ENCODE measurements around the gene PGRMC2. TPM values are rescaled to one million over a fixed set of nuclear protein-coding genes. Genes with fewer than 3 reads are reported as not detected.
A peak's percentile ranks its signal among the peaks of the same experiment; 100 is the strongest.

Gene PGRMC2
- total and polyA plus RNA-seq, 4 experiments from 2014 or later, result 16.5 to 49.6 (median 32.0) TPM

DNA sequence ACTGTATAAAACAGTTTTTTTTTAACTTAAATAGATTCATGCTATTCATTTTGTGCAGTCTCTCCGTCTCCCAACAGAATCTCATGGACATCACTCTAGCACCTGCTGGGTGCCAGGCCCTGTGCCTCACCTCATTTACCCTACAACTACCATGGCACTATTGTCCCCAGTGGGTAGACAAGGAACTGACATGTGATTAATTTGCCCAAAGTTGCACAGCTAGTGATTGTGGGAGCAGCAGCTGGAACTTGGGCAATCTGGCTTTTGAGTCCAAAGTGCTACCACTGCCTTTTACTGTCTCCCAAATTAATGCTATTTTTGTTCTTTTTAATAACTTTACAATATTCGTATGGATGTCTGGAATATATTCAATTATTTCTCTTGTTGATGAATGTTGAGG lies 11.2 kb upstream of the PGRMC2 start:
- peak in 1 of 5 donors; percentile 12 for DNase-seq
- ChIA-PET CTCF (ENCODE audit: partially characterized antibody) (no interaction called here), POLR2A (ENCODE audit: partially characterized antibody) (no interaction called here)
- no peaks in the 10 kb centered on the region for H3K27me3 ChIP-seq (ENCODE audit: insufficient read depth, low read length)
- no peak overlapping the region for H3K4me3 ChIP-seq (ENCODE audit: low read length in 2 of 2)
- H3K4me1 ChIP-seq (ENCODE audit: insufficient read depth, low read length), result no peaks in the 10 kb centered on the region
- no peaks in the 10 kb centered on the region for H3K36me3 ChIP-seq (ENCODE audit: insufficient read depth, low read length)
- no peak overlapping the region for H3K4me3 Mint-ChIP-seq
- H3K27me3 Mint-ChIP-seq, result no peaks in the 10 kb centered on the region
- no peaks in the 10 kb centered on the region for H3K9me3 Mint-ChIP-seq
- no peak overlapping the region for H3K27ac ChIP-seq (ENCODE audit: low read depth, low read length)
- no peak overlapping the region for H3K27ac Mint-ChIP-seq
- H3K4me1 Mint-ChIP-seq, result peaks cover 0 to 2% (median under 1%) of the 10 kb centered on the region in 4 donors
- intact Hi-C loops (cut with micrococcal nuclease), result no loop called here
- H3K9me3 ChIP-seq (ENCODE audit: control insufficient read depth in 1 of 2, low read length in 2 of 2), result no peaks in the 10 kb centered on the region
- peaks cover 10 to 40% of the 10 kb centered on the region in 2 donors for H3K36me3 Mint-ChIP-seq

- Histone ChIP-seq H3K4me3 (ENCODE audit: low read length in 2 of 2) (no peak overlapping the region), H3K27me3 (ENCODE audit: insufficient read depth, low read length) (no peaks in the 10 kb centered on the region), H3K36me3 (ENCODE audit: insufficient read depth, low read length) (no peaks in the 10 kb centered on the region), H3K9me3 (ENCODE audit: control insufficient read depth in 1 of 2, low read length in 2 of 2) (no peaks in the 10 kb centered on the region), H3K27ac (ENCODE audit: low read depth, low read length) (no peak overlapping the region), H3K4me1 (ENCODE audit: insufficient read depth, low read length) (no peaks in the 10 kb centered on the region)
- intact Hi-C loops (cut with micrococcal nuclease), result no loop called here
- Mint-ChIP-seq H3K27me3 (no peaks in the 10 kb centered on the region), H3K4me1 (peaks cover 0 to 2% (median under 1%) of the 10 kb centered on the region in 4 donors), H3K4me3 (no peak overlapping the region), H3K27ac (peak overlapping the region in 1 of 7 donors; percentile 77), H3K36me3 (peaks cover 10 to 40% of the 10 kb centered on the region in 2 donors), H3K9me3 (no peaks in the 10 kb centered on the region)
- POLR2A ChIA-PET (ENCODE audit: partially characterized antibody), result interaction anchor here (1.6 kb wide), 1 partner anchor 10 kb away, joined by 4 read pairs; no protein-coding TSS in a partner anchor
- DNase-seq, result no peak
- CTCF ChIA-PET (ENCODE audit: partially characterized antibody), result no interaction called here
Observed at GRCh38 chr4:128298146-128298758, 10.6 kb upstream of the PGRMC2 start.

GRCh38 chr4:128295255-128295654 lies 7.6 kb upstream of the PGRMC2 start:
- Mint-ChIP-seq H3K27ac (no peak overlapping the region), H3K36me3 (peaks cover 10 to 29% of the 10 kb centered on the region in 2 donors), H3K4me3 (no peak overlapping the region), H3K27me3 (no peaks in the 10 kb centered on the region), H3K9me3 (no peaks in the 10 kb centered on the region), H3K4me1 (peaks cover 0 to 8% (median 2%) of the 10 kb centered on the region in 4 donors)
- CTCF ChIA-PET (ENCODE audit: partially characterized antibody), result no interaction called here
- H3K4me1 ChIP-seq (ENCODE audit: insufficient read depth, low read length), result no peaks in the 10 kb centered on the region
- no peak overlapping the region for H3K4me3 ChIP-seq (ENCODE audit: low read length in 2 of 2)
- H3K9me3 ChIP-seq (ENCODE audit: control insufficient read depth in 1 of 2, low read length in 2 of 2), result no peaks in the 10 kb centered on the region
- POLR2A ChIA-PET (ENCODE audit: partially characterized antibody), result no interaction called here
- no peaks in the 10 kb centered on the region for H3K27me3 ChIP-seq (ENCODE audit: insufficient read depth, low read length)
- no peak for DNase-seq
- intact Hi-C loops (cut with micrococcal nuclease), result no loop called here
- no peaks in the 10 kb centered on the region for H3K36me3 ChIP-seq (ENCODE audit: insufficient read depth, low read length)
- no peak overlapping the region for H3K27ac ChIP-seq (ENCODE audit: low read depth, low read length)

- H3K36me3 Mint-ChIP-seq, result peaks cover 8 to 25% of the 10 kb centered on the region in 2 donors
- H3K4me3 Mint-ChIP-seq, result no peak overlapping the region
- ChIA-PET POLR2A (ENCODE audit: partially characterized antibody) (interaction anchor here (1.1 kb wide), 1 partner anchor 12 kb away, joined by 4 read pairs; no protein-coding TSS in a partner anchor), CTCF (ENCODE audit: partially characterized antibody) (no interaction called here)
- H3K4me1 Mint-ChIP-seq, result peaks cover 0 to 8% (median 2%) of the 10 kb centered on the region in 4 donors
- no peak for DNase-seq
- intact Hi-C loops (cut with micrococcal nuclease), result no loop called here
- Histone ChIP-seq H3K4me1 (ENCODE audit: insufficient read depth, low read length) (peaks cover 4% of the 10 kb centered on the region), H3K4me3 (ENCODE audit: low read length in 2 of 2) (no peak overlapping the region), H3K27me3 (ENCODE audit: insufficient read depth, low read length) (no peaks in the 10 kb centered on the region), H3K27ac (ENCODE audit: low read depth, low read length) (no peak overlapping the region), H3K9me3 (ENCODE audit: control insufficient read depth in 1 of 2, low read length in 2 of 2) (no peaks in the 10 kb centered on the region), H3K36me3 (ENCODE audit: insufficient read depth, low read length) (no peaks in the 10 kb centered on the region)
- no peaks in the 10 kb centered on the region for H3K9me3 Mint-ChIP-seq
- H3K27me3 Mint-ChIP-seq, result no peaks in the 10 kb centered on the region
- no peak overlapping the region for H3K27ac Mint-ChIP-seq
Observed at GRCh38 chr4:128294464-128294863, 6.9 kb upstream of the PGRMC2 start.

DNA sequence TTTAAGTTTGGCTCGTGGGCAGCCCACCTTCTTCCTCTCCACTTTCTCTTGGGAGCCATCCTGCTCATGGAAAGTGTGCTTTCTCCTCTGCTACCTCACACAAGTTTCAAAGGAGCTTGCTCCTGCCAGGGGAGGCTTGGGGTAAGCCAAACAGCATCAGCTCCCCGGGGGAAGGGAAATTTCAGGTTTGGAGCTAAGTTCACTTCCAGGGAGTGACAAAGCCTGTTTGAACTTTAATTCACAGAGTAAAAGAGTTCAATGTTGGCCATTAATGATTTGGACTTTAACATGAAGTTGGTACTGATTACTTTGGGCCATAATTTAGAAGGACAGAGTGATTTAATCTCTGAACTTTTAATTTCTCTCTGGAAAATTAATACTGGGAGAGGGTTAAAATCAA lies 4.7 kb upstream of the PGRMC2 start:
- intact Hi-C loops (cut with micrococcal nuclease), result no loop called here
- no peak for DNase-seq
- H3K27ac Mint-ChIP-seq, result no peak overlapping the region
- CTCF ChIA-PET (ENCODE audit: partially characterized antibody), result no interaction called here
- no peak overlapping the region for H3K4me3 Mint-ChIP-seq
- H3K36me3 ChIP-seq (ENCODE audit: insufficient read depth, low read length), result no peaks in the 10 kb centered on the region
- peaks cover 5 to 13% of the 10 kb centered on the region in 2 donors for H3K36me3 Mint-ChIP-seq
- H3K4me1 ChIP-seq (ENCODE audit: insufficient read depth, low read length), result peaks cover 14% of the 10 kb centered on the region
- H3K9me3 Mint-ChIP-seq, result no peaks in the 10 kb centered on the region
- POLR2A ChIA-PET (ENCODE audit: partially characterized antibody), result no interaction called here
- H3K27me3 Mint-ChIP-seq, result no peaks in the 10 kb centered on the region
- no peak overlapping the region for H3K27ac ChIP-seq (ENCODE audit: low read depth, low read length)
- H3K9me3 ChIP-seq (ENCODE audit: control insufficient read depth in 1 of 2, low read length in 2 of 2), result no peaks in the 10 kb centered on the region
- peaks cover 6 to 15% (median 7%) of the 10 kb centered on the region in 4 donors for H3K4me1 Mint-ChIP-seq
- H3K27me3 ChIP-seq (ENCODE audit: insufficient read depth, low read length), result no peaks in the 10 kb centered on the region
- no peak overlapping the region for H3K4me3 ChIP-seq (ENCODE audit: low read length in 2 of 2)

DNA sequence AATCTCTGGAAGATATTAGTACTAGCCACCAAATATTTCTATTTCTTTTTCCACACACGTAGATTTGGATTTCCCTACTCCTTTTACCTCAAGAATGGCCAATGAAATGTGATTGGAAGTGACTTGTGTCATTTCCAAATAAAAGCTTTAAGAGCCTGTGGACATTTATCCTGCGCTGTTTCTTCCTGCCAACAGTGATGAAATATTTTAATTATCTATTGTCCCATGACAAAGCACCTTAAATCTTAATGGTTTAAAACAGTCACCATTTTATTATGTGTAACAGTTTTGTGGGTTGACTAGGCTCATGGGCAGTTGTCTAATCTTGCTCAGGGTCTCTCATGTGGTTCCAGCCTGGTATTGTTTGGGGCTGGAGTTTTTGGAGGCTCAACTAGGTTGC lies 3.5 kb upstream of the PGRMC2 start:
- H3K4me3 ChIP-seq (ENCODE audit: low read length in 2 of 2), result no peak overlapping the region
- POLR2A ChIA-PET (ENCODE audit: partially characterized antibody), result no interaction called here
- no peaks in the 10 kb centered on the region for H3K9me3 ChIP-seq (ENCODE audit: control insufficient read depth in 1 of 2, low read length in 2 of 2)
- Mint-ChIP-seq H3K9me3 (no peaks in the 10 kb centered on the region), H3K27me3 (no peaks in the 10 kb centered on the region), H3K4me1 (peaks cover 13 to 22% (median 14%) of the 10 kb centered on the region in 4 donors), H3K4me3 (no peak overlapping the region), H3K36me3 (peaks cover 9 to 10% of the 10 kb centered on the region in 2 donors), H3K27ac (peak overlapping the region in 6 of 7 donors; percentile 11 to 85 (median 48))
- H3K4me1 ChIP-seq (ENCODE audit: insufficient read depth, low read length), result peaks cover 23% of the 10 kb centered on the region
- intact Hi-C loops (cut with micrococcal nuclease), result no loop called here
- DNase-seq, result no peak
- CTCF ChIA-PET (ENCODE audit: partially characterized antibody), result no interaction called here
- H3K27me3 ChIP-seq (ENCODE audit: insufficient read depth, low read length), result no peaks in the 10 kb centered on the region
- no peaks in the 10 kb centered on the region for H3K36me3 ChIP-seq (ENCODE audit: insufficient read depth, low read length)
- H3K27ac ChIP-seq (ENCODE audit: low read depth, low read length), result no peak overlapping the region

DNA sequence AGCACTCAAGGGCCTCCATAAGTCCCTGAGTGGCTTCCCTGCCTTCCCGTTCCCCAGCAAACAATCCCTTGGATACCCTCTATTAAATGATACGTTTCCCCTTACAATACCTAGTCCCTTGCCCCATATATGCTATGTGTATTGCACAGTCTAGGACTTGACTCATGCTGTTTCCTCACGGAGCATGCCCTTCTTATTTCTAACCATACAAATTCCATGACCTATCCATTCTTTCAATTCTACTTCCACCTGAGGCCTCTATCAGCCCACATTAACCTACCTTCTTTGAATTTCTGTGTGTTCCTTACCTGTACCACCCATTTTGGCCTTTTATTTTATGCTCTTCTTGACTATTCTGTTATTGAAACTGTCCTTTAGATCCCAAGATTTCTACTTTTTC lies 2.9 kb upstream of the PGRMC2 start:
- peak overlapping the region in 5 of 7 donors; percentile 34 to 85 (median 61) for H3K27ac Mint-ChIP-seq
- Histone ChIP-seq H3K9me3 (ENCODE audit: control insufficient read depth in 1 of 2, low read length in 2 of 2) (no peaks in the 10 kb centered on the region), H3K36me3 (ENCODE audit: insufficient read depth, low read length) (no peaks in the 10 kb centered on the region), H3K27ac (ENCODE audit: low read depth, low read length) (no peak overlapping the region), H3K4me1 (ENCODE audit: insufficient read depth, low read length) (peaks cover 28% of the 10 kb centered on the region), H3K4me3 (ENCODE audit: low read length in 2 of 2) (no peak overlapping the region), H3K27me3 (ENCODE audit: insufficient read depth, low read length) (no peaks in the 10 kb centered on the region)
- peaks cover 9 to 10% of the 10 kb centered on the region in 2 donors for H3K36me3 Mint-ChIP-seq
- POLR2A ChIA-PET (ENCODE audit: partially characterized antibody), result no interaction called here
- CTCF ChIA-PET (ENCODE audit: partially characterized antibody), result interaction anchor here (0.8 to 2.5 kb wide), 2 partner anchors 9 to 325 kb away, joined by 3 to 6 read pairs; partner anchors contain the start of genes ABHD18 and MFSD8
- DNase-seq, result no peak
- intact Hi-C loops (cut with micrococcal nuclease), result no loop called here
- peak overlapping the region in 3 of 8 donors; percentile 33 to 52 (median 40) for H3K4me3 Mint-ChIP-seq
- peaks cover 17 to 27% (median 18%) of the 10 kb centered on the region in 4 donors for H3K4me1 Mint-ChIP-seq
- no peaks in the 10 kb centered on the region for H3K27me3 Mint-ChIP-seq
- no peaks in the 10 kb centered on the region for H3K9me3 Mint-ChIP-seq
